NCI-H2171 treated with DMSO at 0.1 percent for 48 hours (cell line): Measurements from ENCODE around the gene CNTN5.
A peak's percentile ranks its signal among the peaks of the same experiment; 100 is the strongest.

Source experiments
- DNase-seq: peaks from one replicate; lab custom pipeline; 2025; lab: John Stamatoyannopoulos, UW

CNTN5 gene

DNA sequence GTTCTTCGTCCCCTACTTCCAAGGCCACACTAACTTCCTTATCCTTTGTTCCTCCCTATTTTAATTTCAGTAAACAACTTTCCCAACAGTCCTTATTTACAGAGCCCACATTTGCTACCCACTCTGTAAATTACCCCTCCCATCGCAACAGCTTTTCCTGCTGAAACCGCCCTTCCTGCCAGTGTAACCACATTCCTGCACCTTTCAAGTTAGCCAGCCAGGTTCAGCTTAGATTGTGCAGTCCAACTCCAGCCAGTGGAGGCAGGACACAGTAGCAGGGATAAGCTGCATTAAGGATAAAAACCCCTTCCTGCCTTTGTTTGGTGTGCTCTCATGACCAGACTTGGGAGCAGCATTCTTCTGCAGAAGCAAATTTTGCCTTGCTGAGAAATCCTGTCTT, 898.0 kb downstream of the CNTN5 start:
- DNase-seq: no peak

GRCh38 chr11:99920956-99921355, 900.2 kb downstream of the CNTN5 start:
- DNase-seq: no peak

DNA sequence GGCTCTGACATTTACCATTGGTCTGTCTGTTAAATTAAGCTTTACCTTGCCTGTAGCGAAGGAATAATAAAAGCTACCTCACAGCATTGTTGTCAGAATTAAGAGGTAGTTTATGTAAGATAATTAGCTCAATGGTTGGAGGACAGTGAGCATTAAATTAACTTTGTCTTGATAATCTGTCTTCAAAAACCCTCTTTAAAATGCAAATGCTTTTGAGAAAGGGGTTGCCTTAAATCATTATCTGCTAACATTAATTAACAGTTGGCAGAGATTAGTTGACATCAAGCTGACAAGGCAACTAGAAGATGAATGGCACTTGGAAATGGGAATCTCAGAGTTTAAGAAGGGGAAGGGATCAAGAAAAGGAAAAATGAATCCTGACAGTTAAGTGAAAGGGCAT, 905.2 kb downstream of the CNTN5 start:
- DNase-seq: no peak

GRCh38 chr11:99932684-99933083, 911.9 kb downstream of the CNTN5 start:
- DNase-seq: no peak

DNA sequence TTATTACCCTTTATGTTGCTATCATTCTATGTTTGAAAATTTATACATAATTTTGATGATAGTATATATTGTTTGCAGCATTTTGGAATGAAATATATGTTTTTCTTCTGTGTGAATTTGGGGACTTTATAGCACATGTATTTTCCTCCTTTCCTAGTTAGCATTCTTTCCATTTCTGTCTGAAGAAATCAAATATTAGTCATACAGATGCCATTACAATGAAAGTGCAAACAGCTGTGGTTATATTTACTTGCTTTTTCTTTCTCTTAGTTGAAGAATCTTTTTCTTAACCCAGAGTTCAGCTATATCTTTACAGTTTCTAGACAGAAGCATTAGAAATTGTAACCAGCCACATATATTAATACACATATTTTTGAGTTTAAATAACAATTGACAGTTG, 913.3 kb downstream of the CNTN5 start:
- no peak for DNase-seq

DNA sequence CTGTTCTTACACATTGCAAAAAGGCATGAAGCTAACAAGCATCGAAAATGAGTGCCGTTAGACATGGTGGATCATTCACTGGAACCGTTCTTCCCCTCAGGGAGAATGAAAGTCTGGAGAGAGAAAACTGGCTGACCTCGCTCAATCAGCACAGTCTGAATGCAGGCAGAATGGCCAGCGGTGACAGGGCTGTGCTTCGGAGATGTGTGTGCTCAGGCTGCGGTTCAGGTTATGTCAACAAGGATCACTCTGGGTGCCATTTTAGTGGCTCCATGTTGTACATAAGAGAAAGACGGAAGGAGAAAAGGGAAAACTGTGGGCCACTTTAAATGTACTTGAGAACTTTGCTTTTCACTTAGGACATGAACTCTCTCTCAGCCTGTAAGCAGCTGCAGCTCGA, 916.6 kb downstream of the CNTN5 start:
- DNase-seq: no peak

DNA sequence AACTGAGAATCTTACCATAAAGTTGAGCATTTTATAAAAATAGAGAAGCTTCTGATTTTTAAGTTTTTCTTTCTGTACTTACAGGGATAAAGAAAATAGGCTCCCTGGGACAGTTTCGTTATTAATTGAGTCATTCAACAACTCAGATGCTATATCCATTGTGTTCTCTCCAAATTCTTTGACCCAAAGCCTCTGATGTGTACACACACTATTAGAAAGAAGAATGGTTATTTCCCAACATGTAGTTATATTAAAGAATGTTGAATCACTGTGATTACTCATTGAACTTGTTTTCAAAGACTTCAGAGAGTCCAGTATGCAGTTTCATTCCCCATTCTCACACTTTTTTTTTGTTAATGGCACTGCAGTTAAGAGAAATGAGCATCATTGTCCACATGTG, 932.1 kb downstream of the CNTN5 start:
- no peak for DNase-seq

DNA sequence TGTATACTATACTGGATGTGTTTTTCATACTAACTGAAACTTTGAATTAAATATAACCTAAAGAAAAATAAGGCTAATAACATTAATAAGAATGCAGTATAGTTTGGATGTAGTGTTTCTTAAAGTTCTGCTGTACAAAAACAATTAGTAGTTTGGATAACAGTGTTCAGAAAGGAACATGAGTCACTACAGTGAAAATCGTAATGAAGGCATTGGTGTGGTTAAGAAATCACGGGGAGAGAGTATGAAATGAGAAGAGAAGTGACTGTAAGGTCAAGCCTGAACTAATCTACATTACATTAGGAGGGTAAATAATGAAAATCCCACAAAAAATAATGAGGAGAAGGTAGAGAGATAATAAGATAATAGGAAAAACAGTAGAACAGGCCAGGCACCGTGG, 939.8 kb downstream of the CNTN5 start:
- DNase-seq: no peak

- no peak for DNase-seq
Measured at GRCh38 chr11:99968336-99968735, 947.6 kb downstream of the CNTN5 start.

DNA sequence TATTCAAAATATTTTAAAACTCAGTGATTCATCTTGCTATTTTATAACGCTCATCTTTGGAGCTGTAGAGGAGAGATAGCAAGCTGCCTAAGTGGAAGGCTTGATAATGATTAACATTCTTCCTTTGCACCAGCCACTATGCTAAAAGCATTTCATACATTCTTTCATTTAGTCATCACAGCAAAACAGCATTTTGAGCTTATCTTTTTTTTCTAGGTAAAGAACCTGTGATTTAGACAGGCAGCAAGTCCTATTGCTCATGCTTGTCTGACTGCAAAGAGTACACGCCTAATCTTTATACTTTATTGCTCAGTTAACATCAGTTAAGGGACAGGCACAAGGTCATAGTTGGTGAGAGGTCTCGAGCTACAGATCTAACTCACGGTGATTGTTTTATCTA, 953.2 kb downstream of the CNTN5 start:
- DNase-seq: no peak

DNA sequence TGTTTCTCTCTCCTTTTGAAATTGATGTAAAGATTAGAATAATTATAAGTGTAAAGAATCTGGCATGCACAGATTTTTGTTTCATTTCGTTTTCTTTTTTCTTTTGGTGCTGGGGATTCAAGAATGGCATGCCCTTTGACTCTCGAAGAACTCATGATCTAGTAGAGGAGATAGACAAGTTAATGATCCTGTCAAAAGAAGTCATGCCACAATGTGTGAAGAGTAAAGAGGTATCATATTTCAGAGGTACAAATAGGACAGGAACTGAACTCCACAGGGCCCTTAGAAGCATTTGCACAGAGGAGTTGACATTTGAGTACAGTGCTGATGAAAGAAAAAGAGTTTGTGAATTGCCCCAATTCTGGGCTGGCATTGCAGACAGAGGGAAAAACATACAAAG, 958.3 kb downstream of the CNTN5 start:
- no peak for DNase-seq

GRCh38 chr11:99987821-99988470, 967.2 kb downstream of the CNTN5 start:
- DNase-seq: no peak

- DNase-seq: no peak
Measured at GRCh38 chr11:99988471-99988837, 967.7 kb downstream of the CNTN5 start.

DNA sequence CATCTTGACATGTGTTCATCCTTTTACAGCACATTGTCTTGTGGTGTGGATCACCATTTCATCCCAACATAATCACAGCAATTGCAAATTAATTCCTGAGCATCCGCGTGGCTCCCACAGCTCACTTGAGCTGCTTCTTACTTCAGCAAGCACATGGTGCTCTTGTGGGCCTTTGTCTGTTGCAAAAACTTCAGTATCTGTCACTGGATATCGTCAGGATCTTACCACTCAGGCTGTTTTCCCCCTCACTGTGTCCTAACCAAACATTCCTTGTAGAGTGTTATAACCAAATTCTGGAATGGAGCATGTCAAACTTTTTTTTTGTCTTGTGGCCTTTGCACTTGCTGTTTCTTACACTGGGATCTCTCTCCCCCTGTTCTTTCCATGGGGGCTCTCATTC, 983.2 kb downstream of the CNTN5 start:
- DNase-seq: no peak

- DNase-seq: no peak
Measured at GRCh38 chr11:100004541-100004940, 983.8 kb downstream of the CNTN5 start.

DNA sequence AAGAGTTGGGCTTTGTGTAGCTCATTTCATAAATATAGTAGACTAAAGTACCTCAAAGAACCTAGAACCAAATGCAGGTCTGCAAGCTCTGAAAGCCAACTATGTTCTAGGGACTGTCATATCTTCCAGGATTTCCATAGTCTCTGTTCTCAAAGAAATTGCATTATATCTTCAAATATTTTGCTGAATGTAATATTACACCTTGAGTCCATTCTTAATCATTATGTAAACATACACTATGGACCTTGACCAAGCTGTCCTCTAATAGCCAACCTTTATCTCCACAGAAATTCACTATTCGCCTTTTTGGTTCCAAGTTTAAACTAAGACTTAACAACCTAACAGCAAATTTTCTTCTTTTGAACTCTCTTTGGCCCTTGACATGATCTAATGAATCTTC, 987.7 kb downstream of the CNTN5 start:
- DNase-seq: no peak

DNA sequence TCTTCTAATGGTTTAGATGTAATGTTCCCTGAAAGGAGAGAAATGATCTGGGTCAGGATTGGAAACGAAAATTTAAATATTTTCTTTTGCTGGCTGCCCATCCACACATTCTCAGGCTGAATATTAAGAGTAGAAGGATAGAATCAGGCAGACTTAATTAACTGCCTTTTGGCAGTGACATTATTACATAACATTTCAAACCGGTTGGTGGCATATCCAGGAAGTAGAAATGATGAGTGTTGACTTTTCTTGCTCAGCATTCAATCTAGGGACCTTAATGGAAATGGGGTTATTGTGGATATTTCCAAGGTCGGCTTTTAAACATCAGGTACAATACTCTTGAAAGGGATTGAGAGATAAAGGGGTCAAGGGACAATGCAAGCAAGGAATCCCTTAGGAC, 989.0 kb downstream of the CNTN5 start:
- DNase-seq: no peak

- DNase-seq: no peak
Measured at GRCh38 chr11:100010393-100010792, 989.6 kb downstream of the CNTN5 start.

DNA sequence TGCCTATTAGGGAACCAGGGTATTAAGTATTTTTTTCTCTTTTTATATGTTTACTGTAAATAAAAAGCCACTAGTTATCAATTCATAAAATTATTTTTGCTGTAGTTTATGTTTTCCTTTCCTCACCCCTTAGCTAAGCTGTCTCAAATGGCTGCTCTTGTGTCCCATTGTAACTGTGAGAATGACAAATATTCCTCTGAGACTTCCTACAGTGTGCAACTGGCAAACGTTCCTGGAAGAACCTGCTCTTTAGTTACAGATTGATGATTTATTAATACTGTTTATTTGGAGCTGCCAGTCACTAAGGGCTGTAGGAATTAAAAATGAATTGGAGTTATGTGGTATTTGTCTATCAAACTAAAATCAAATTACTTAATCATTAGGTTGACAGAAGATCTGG, 990.9 kb downstream of the CNTN5 start:
- DNase-seq: no peak

DNA sequence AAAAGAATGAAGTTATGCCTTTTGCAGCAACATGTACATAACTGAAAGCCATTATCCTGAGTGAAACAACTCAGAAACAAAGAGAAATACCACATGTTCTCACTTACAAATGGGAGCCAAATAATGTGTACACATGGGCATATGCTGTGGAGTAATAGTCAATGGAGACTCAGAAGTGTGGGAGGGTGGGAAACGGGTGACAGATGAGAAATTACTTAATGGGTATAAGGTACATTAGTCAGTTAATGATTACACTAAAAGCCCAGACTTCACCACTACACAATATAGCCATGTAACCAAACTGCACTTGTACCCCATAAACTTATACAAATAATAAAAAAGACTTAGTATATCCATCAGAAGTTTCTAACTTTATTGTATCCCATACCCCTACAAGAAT, 992.3 kb downstream of the CNTN5 start:
- no peak for DNase-seq

DNA sequence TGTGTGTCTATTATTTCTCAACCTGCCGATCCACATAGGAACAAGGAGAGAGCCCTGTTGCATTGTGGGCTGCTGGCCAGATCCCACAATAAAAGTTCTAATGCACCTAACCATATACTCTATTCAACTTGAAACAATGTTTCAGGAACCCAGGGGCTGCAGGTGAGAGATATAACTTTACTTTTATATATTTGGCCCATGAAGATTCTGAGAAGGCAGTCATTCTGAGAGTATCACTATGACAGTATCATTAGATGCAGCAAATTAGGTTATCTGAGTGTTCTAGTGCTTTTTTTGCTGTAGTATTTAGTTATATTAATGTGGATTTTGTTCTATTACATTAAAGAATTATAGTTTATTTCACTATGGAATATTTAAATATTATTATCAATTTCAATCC, 1011.2 kb downstream of the CNTN5 start:
- DNase-seq: no peak

DNA sequence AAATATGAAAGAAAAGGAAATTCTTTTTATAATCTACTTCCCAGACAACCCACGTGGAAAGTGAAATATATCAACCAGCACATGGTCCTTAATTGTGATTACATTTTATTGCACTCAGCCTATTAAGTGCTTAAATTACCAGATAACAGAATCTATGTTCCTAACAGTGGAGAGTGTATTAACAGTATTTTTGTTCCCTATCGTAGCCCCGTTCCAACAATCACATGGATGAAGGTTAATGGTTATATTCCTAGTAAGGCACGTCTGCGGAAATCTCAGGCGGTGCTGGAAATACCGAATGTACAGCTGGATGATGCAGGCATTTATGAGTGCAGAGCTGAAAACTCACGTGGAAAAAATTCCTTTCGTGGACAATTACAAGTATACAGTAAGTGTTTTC, 1040.3 kb downstream of the CNTN5 start:
- no peak for DNase-seq

DNA sequence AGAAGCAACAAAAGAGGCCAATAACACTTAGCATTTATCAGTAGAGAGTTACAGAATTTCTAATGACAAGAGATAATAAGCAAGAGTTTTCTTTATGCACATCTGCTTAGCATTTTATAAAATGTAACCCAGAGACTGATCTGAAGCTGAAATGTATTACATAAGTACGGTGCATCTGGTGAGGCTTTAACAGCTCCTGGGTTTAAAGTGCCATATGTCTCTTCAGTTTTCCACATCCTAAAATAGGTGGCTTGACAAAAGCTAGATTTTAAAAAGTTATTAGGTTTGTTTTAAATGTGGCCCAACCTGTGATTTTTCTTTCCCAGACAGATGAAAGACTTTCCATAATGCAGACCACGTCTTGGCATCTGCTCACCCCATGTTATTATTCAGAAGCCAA, 1045.7 kb downstream of the CNTN5 start:
- DNase-seq: peak; percentile 90

DNA sequence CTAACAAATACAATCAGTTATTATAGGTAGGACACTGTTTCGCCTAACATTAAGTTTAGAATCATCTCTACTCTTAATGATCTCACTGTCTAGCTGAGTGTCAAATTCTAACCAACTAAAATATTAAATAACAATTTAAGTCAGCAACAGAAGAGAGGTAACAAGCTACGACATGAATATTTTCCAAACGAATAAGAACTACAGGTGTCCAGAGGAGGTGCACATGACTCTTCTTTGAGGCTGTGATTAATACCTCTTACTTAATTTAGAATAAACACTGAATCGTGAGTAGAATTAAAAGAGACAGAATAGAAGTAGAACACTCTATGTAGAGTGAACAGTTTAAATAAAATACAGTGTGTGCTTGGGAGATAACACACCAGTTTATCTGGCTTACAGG, 1047.4 kb downstream of the CNTN5 start:
- peak; percentile 89 for DNase-seq

DNA sequence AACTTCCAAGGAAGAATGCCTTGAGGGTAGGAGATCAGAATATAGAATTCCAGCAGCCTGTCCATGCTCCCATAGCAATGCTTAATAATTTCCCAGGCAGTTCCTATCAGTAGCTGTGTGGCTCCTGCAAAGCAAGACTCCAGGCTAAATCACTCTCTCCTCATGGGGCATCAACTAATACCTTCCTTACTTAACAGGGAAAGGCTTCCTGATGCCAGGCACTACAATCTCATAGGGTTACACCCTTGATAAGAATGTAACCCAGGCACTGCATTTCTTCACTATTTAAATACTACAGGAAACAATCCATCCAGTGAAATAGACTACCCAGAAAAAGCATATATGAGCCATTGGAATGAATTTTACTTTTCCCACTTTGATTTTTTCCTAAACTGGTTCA, 1051.4 kb downstream of the CNTN5 start:
- DNase-seq: no peak
